WTC11 (cell line): ENCODE measurements around the gene TNK2. TPM values are rescaled to one million over a fixed set of nuclear protein-coding genes. Genes with fewer than 3 reads are reported as not detected.

ENCODE experiments used
- ATAC-seq: fragments of 200-7000 bp; cut with Tn5 transposase; 2 replicates; pipeline ENCODE4 v1.10.0; 2021; ENCODE audit warnings: mild to moderate bottlenecking, moderate library complexity
- CTCF ChIA-PET: fragments of 300-600 bp; sonication (Branson Sonifier 250); formaldehyde crosslinking; loops from one replicate; lab custom pipeline; 2021; ENCODE audit warnings: antibody characterized with exemption; lab: Charles Lee
- POLR2A ChIA-PET: fragments of 350-600 bp; sonication (Branson Sonifier 250); formaldehyde crosslinking; loops from one replicate; lab custom pipeline; 2021; ENCODE audit warnings: antibody characterized with exemption; lab: Charles Lee
- DNase-seq: peaks from one replicate; pipeline ENCODE4 v3.0.0; 2021; ENCODE audit warnings: low spot score
- H3K27ac Mint-ChIP-seq: 2 replicates; pipeline ENCODE4 v1.8.0; 2021; ENCODE audit warnings: mixed read lengths
- H3K27me3 Mint-ChIP-seq: 2 replicates; pipeline ENCODE4 v1.8.0; 2021; ENCODE audit warnings: low read depth, mild to moderate bottlenecking, moderate library complexity, mixed read lengths
- H3K36me3 Mint-ChIP-seq: 2 replicates; pipeline ENCODE4 v1.8.0; 2021; ENCODE audit warnings: mixed read lengths
- H3K4me1 Mint-ChIP-seq: 2 replicates; pipeline ENCODE4 v1.8.0; 2022; ENCODE audit warnings: mixed read lengths
- H3K4me3 Mint-ChIP-seq: 2 replicates; pipeline ENCODE4 v1.8.0; 2021; ENCODE audit warnings: mild to moderate bottlenecking, moderate library complexity, mixed read lengths
- H3K9me3 Mint-ChIP-seq: 2 replicates; pipeline ENCODE4 v1.8.0; 2021; ENCODE audit warnings: mixed read lengths
- AFF4 ChIP-seq: sonication (generic); formaldehyde crosslinking; IDR thresholded peaks from 2 replicates; pipeline ENCODE4 v1.8.1; 2023; ENCODE audit warnings: mild to moderate bottlenecking, missing genetic modification reagents, borderline replicate concordance
- CTCF ChIP-seq: fragments of 200-600 bp; IDR thresholded peaks from 2 replicates; pipeline ENCODE4 v1.8.0; 2022; ENCODE audit warnings: antibody characterized with exemption
- ETV6 ChIP-seq: sonication (generic); formaldehyde crosslinking; IDR thresholded peaks from 2 replicates; pipeline ENCODE4 v1.8.1; 2022; ENCODE audit warnings: mild to moderate bottlenecking, missing genetic modification reagents
- FOXP1 ChIP-seq: sonication (generic); formaldehyde crosslinking; IDR thresholded peaks from 2 replicates; pipeline ENCODE4 v1.8.0; 2022; ENCODE audit warnings: missing genetic modification reagents, mild to moderate bottlenecking, moderate library complexity, borderline replicate concordance
- FOXP4 ChIP-seq: sonication (generic); formaldehyde crosslinking; IDR thresholded peaks from 2 replicates; pipeline ENCODE4 v1.8.0; 2022; ENCODE audit warnings: mild to moderate bottlenecking, missing genetic modification reagents
- GABPB1 ChIP-seq: sonication (generic); formaldehyde crosslinking; IDR thresholded peaks from 2 replicates; pipeline ENCODE4 v1.8.1; 2023; ENCODE audit warnings: mild to moderate bottlenecking, missing genetic modification reagents
- IRF2 ChIP-seq: sonication (generic); formaldehyde crosslinking; IDR thresholded peaks from 2 replicates; pipeline ENCODE4 v1.8.0; 2022; ENCODE audit warnings: low read depth, missing genetic modification reagents, borderline replicate concordance
- MYBL2 ChIP-seq: sonication (generic); formaldehyde crosslinking; IDR thresholded peaks from 2 replicates; pipeline ENCODE4 v1.8.1; 2023; ENCODE audit warnings: mild to moderate bottlenecking, moderate library complexity, missing genetic modification reagents
- NR1H2 ChIP-seq: sonication (generic); formaldehyde crosslinking; IDR thresholded peaks from 2 replicates; pipeline ENCODE4 v1.9.0; 2021; ENCODE audit warnings: mild to moderate bottlenecking, moderate library complexity, missing genetic modification reagents
- SMAD4 ChIP-seq: sonication (generic); formaldehyde crosslinking; IDR thresholded peaks from 2 replicates; pipeline ENCODE4 v1.8.0; 2022; ENCODE audit warnings: mild to moderate bottlenecking, missing genetic modification reagents
- TCF7 ChIP-seq: sonication (generic); formaldehyde crosslinking; IDR thresholded peaks from 2 replicates; pipeline ENCODE4 v1.8.0; 2022; ENCODE audit warnings: mild to moderate bottlenecking, low read depth, missing genetic modification reagents, moderate library complexity
- TEAD4 ChIP-seq: sonication (generic); formaldehyde crosslinking; IDR thresholded peaks from 2 replicates; pipeline ENCODE4 v1.8.0; 2022; ENCODE audit warnings: mild to moderate bottlenecking, missing genetic modification reagents
- ZBTB21 ChIP-seq: sonication (generic); formaldehyde crosslinking; IDR thresholded peaks from 2 replicates; pipeline ENCODE4 v1.8.1; 2023; ENCODE audit warnings: mild to moderate bottlenecking, missing genetic modification reagents, borderline replicate concordance
- ZNF138 ChIP-seq: sonication (generic); formaldehyde crosslinking; conservative IDR thresholded peaks from 2 replicates; pipeline ENCODE4 v1.8.1; 2022; ENCODE audit warnings: mild to moderate bottlenecking, moderate library complexity, missing genetic modification reagents
- ZNF263 ChIP-seq: sonication (generic); formaldehyde crosslinking; IDR thresholded peaks from 2 replicates; pipeline ENCODE4 v1.8.1; 2022; ENCODE audit warnings: low read depth, mild to moderate bottlenecking, moderate library complexity, missing genetic modification reagents
- ZNF671 ChIP-seq: fragments of 250-450 bp; sonication (Bioruptor Pico); IDR thresholded peaks from 2 replicates; pipeline ENCODE4 v1.8.0; 2021; ENCODE audit warnings: mild to moderate bottlenecking
- total RNA-seq: library from RNA; stranded (reverse); gene quantifications from 3 replicates; pipeline ENCODE4 v1.2.3, GENCODE V29; 2021
- TF ChIP-seq, protein P1 (sequence below): sonication (generic); formaldehyde crosslinking; IDR thresholded peaks from 2 replicates; pipeline ENCODE4 v1.8.1; 2022; ENCODE audit warnings: low read depth, missing genetic modification reagents, borderline replicate concordance
- TF ChIP-seq, protein P2 (sequence below): sonication (generic); formaldehyde crosslinking; IDR thresholded peaks from 2 replicates; pipeline ENCODE4 v1.8.1; 2023; ENCODE audit warnings: mild to moderate bottlenecking, missing genetic modification reagents
- TF ChIP-seq, protein P3 (sequence below): fragments of 250-450 bp; sonication (Bioruptor Pico); IDR thresholded peaks from 2 replicates; pipeline ENCODE4 v1.9.0; 2021; ENCODE audit warnings: mild to moderate bottlenecking
- TF ChIP-seq, protein P4 (sequence below): sonication (generic); formaldehyde crosslinking; conservative IDR thresholded peaks from 2 replicates; pipeline ENCODE4 v1.8.1; 2023; ENCODE audit warnings: mild to moderate bottlenecking, low read depth, missing genetic modification reagents, moderate library complexity

TNK2 gene
- total RNA-seq, 1 experiment from 2014 or later: 58.4 TPM

- no peak for ATAC-seq
- TF ChIP-seq AFF4 (CRISPR knock-in tag): no peak
- TF ChIP-seq MYBL2 (CRISPR knock-in tag): no peak
- TF ChIP-seq ZNF138 (CRISPR knock-in tag): no peak
- TF ChIP-seq TCF7: no peak
- TF ChIP-seq, protein P1, sequence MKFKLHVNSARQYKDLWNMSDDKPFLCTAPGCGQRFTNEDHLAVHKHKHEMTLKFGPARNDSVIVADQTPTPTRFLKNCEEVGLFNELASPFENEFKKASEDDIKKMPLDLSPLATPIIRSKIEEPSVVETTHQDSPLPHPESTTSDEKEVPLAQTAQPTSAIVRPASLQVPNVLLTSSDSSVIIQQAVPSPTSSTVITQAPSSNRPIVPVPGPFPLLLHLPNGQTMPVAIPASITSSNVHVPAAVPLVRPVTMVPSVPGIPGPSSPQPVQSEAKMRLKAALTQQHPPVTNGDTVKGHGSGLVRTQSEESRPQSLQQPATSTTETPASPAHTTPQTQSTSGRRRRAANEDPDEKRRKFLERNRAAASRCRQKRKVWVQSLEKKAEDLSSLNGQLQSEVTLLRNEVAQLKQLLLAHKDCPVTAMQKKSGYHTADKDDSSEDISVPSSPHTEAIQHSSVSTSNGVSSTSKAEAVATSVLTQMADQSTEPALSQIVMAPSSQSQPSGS: no peak
- no peak for TF ChIP-seq ETV6 (CRISPR knock-in tag)
- TF ChIP-seq ZNF671: no peak
- TF ChIP-seq ZNF263: no peak
- no peak for TF ChIP-seq TEAD4 (CRISPR knock-in tag)
- TF ChIP-seq FOXP1: no peak
- no peaks in the 10 kb centered on the region; the same call in 1 of the 2 replicates for H3K36me3 Mint-ChIP-seq
- H3K4me1 Mint-ChIP-seq: no peaks in the 10 kb centered on the region
- ChIA-PET CTCF (interaction anchor here (0.7 to 2.5 kb wide), 3 partner anchors 12 to 24 kb away, joined by 3 to 16 read pairs (median 3); no protein-coding TSS in a partner anchor), POLR2A (no interaction called here)
- no peak overlapping the region for H3K4me3 Mint-ChIP-seq
- H3K27me3 Mint-ChIP-seq: no peaks in the 10 kb centered on the region
- no peak for DNase-seq
- H3K27ac Mint-ChIP-seq: no peak overlapping the region
- H3K9me3 Mint-ChIP-seq: no peaks in the 10 kb centered on the region
Observed at GRCh38 chr3:195870937-195871336, 37.4 kb downstream of the TNK2 start.

GRCh38 chr3:195870442-195870841, 37.9 kb downstream of the TNK2 start:
- ATAC-seq: no peak

More at GRCh38 chr3:195870442-195870841, 37.9 kb downstream of the TNK2 start:
- H3K27me3 Mint-ChIP-seq: no peaks in the 10 kb centered on the region
- H3K27ac Mint-ChIP-seq: no peak overlapping the region
- H3K9me3 Mint-ChIP-seq: no peaks in the 10 kb centered on the region
- POLR2A ChIA-PET: no interaction called here
- TF ChIP-seq CTCF (no peak), NR1H2 (CRISPR knock-in tag) (no peak), TEAD4 (CRISPR knock-in tag) (no peak), GABPB1 (CRISPR knock-in tag) (no peak), FOXP4 (no peak), IRF2 (no peak), ZNF671 (no peak), ZBTB21 (CRISPR knock-in tag) (no peak), SMAD4 (CRISPR knock-in tag) (no peak)
- TF ChIP-seq, protein P2, sequence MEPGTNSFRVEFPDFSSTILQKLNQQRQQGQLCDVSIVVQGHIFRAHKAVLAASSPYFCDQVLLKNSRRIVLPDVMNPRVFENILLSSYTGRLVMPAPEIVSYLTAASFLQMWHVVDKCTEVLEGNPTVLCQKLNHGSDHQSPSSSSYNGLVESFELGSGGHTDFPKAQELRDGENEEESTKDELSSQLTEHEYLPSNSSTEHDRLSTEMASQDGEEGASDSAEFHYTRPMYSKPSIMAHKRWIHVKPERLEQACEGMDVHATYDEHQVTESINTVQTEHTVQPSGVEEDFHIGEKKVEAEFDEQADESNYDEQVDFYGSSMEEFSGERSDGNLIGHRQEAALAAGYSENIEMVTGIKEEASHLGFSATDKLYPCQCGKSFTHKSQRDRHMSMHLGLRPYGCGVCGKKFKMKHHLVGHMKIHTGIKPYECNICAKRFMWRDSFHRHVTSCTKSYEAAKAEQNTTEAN (CRISPR knock-in tag): no peak
- TF ChIP-seq, protein P3, sequence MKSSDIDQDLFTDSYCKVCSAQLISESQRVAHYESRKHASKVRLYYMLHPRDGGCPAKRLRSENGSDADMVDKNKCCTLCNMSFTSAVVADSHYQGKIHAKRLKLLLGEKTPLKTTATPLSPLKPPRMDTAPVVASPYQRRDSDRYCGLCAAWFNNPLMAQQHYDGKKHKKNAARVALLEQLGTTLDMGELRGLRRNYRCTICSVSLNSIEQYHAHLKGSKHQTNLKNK (CRISPR knock-in tag): no peak
- TF ChIP-seq, protein P4, sequence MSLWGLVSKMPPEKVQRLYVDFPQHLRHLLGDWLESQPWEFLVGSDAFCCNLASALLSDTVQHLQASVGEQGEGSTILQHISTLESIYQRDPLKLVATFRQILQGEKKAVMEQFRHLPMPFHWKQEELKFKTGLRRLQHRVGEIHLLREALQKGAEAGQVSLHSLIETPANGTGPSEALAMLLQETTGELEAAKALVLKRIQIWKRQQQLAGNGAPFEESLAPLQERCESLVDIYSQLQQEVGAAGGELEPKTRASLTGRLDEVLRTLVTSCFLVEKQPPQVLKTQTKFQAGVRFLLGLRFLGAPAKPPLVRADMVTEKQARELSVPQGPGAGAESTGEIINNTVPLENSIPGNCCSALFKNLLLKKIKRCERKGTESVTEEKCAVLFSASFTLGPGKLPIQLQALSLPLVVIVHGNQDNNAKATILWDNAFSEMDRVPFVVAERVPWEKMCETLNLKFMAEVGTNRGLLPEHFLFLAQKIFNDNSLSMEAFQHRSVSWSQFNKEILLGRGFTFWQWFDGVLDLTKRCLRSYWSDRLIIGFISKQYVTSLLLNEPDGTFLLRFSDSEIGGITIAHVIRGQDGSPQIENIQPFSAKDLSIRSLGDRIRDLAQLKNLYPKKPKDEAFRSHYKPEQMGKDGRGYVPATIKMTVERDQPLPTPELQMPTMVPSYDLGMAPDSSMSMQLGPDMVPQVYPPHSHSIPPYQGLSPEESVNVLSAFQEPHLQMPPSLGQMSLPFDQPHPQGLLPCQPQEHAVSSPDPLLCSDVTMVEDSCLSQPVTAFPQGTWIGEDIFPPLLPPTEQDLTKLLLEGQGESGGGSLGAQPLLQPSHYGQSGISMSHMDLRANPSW: no peak
- DNase-seq: no peak
- H3K4me1 Mint-ChIP-seq: no peaks in the 10 kb centered on the region
- H3K36me3 Mint-ChIP-seq: no peaks in the 10 kb centered on the region; the same call in 1 of the 2 replicates
- no peak overlapping the region for H3K4me3 Mint-ChIP-seq
- CTCF ChIA-PET: interaction anchor here (1.0 to 2.5 kb wide), 3 partner anchors 11 to 24 kb away, joined by 3 to 16 read pairs (median 4); no protein-coding TSS in a partner anchor
